K562 (cell line): ENCODE data around the gene BCAS3. TPM values are rescaled to one million over a fixed set of nuclear protein-coding genes. Genes with fewer than 3 reads are reported as not detected.

Experiments used
- ATAC-seq: fragments of 200-7000 bp; cut with Tn5 transposase; 3 replicates; pipeline ENCODE4 v1.9.1; 2020; ENCODE audit warnings: moderate library complexity
- BruUV-seq: library from RNA; stranded (reverse); fragments of 400-500 nt; replicated peaks from 2 replicates; lab custom pipeline; 2021; lab: Mats Ljungman, UMichigan
- CTCF ChIA-PET: fragments of 300-600 bp; formaldehyde crosslinking; extraction: SDS; loops from one replicate; lab custom pipeline; 2021; ENCODE audit warnings: low intra/inter-chr PET ratio; lab: Yijun Ruan, JAX
- POLR2A ChIA-PET: fragments of 300-600, 350-650 bp; sonication (Branson Sonifier 250); formaldehyde crosslinking; extraction: SDS; loops from one replicate; lab custom pipeline; 2021; ENCODE audit warnings: antibody characterized with exemption, inconsistent platforms; lab: Yijun Ruan, JAX
- DNase-seq, 4 experiments: peaks; one replicate each; pipeline versions ENCODE4 v3.0.0 to v3.0.0-alpha.2; 2011 to 2018; ENCODE audit warnings: low spot score in 3 of 4, mixed read lengths in 3 of 4; ENCODE audit errors: extremely low read depth in 1 of 4
- FAIRE-seq: peaks from 2 replicates; lab custom pipeline; 2011; peaks lifted over from hg19 to GRCh38; lab: Jason Lieb, UNC
- H2AFZ ChIP-seq: 2 replicates; pipeline ENCODE4 v1.6.0; 2011; ENCODE audit warnings: low read depth, low read length, control low read depth, inconsistent platforms
- H3K27ac ChIP-seq: fragments of 200-600 bp; 3 replicates; pipeline ENCODE4 v1.8.0; 2011; ENCODE audit warnings: low read depth, mild to moderate bottlenecking, control low read depth, inconsistent platforms, low read length, moderate library complexity, mixed read lengths; ENCODE audit errors: extremely low read depth
- H3K27me3 ChIP-seq, 2 experiments: fragments of 300-600 bp in 1 of 2; 2 replicates in 1 of 2; 3 replicates in 1 of 2; pipeline versions ENCODE4 v1.6.0 to v1.8.0; 2011; ENCODE audit warnings: inconsistent platforms in 2 of 2, low read length in 2 of 2, mild to moderate bottlenecking in 1 of 2, mixed read lengths in 1 of 2, moderate library complexity in 1 of 2; ENCODE audit not compliant: control insufficient read depth in 2 of 2, insufficient read depth in 2 of 2
- H3K36me3 ChIP-seq: fragments of 300-600 bp; 3 replicates; pipeline ENCODE4 v1.8.0; 2011; ENCODE audit warnings: mild to moderate bottlenecking, low read length, inconsistent platforms; ENCODE audit not compliant: control insufficient read depth, insufficient read depth
- H3K4me1 ChIP-seq, 2 experiments: fragments of 200-600 bp in 1 of 2; replicated peaks in 1 of 2; 2 replicates in 1 of 2; 3 replicates in 1 of 2; pipeline versions ENCODE4 v1.5.1 to v1.8.0; 2011; ENCODE audit warnings: inconsistent platforms in 2 of 2, low read length in 2 of 2, mild to moderate bottlenecking in 1 of 2, mixed read lengths in 1 of 2, moderate library complexity in 1 of 2; ENCODE audit not compliant: control insufficient read depth in 2 of 2, insufficient read depth in 2 of 2
- H3K4me2 ChIP-seq: 2 replicates; pipeline ENCODE4 v1.6.1; 2011; ENCODE audit warnings: low read length, control low read depth, inconsistent platforms, mixed read lengths; ENCODE audit not compliant: insufficient read depth
- H3K4me3 ChIP-seq: fragments of 200-600 bp; sonication (generic), shearing (Covaris generic); 2 replicates; pipeline ENCODE4 v1.5.1; 2016; ENCODE audit warnings: control low read depth, inconsistent platforms
- H3K79me2 ChIP-seq: fragments of 200-600 bp; 3 replicates; pipeline ENCODE4 v1.8.0; 2011; ENCODE audit warnings: low read length, inconsistent platforms; ENCODE audit not compliant: control insufficient read depth, insufficient read depth
- H3K9ac ChIP-seq, 2 experiments: 2 replicates each; pipeline versions ENCODE4 v1.6.0 to v1.6.1; 2011; ENCODE audit warnings: low read depth in 2 of 2, low read length in 2 of 2, control low read depth in 1 of 2, inconsistent platforms in 1 of 2, mild to moderate bottlenecking in 1 of 2, mixed read lengths in 1 of 2; ENCODE audit not compliant: insufficient read depth in 1 of 2
- H3K9me1 ChIP-seq: one replicate; pipeline ENCODE4 v1.6.0; 2011; ENCODE audit warnings: inconsistent platforms, mild to moderate bottlenecking, low read length, moderate library complexity; ENCODE audit not compliant: control insufficient read depth, insufficient read depth
- H3K9me3 ChIP-seq: replicated peaks from 2 replicates; pipeline ENCODE4 v1.5.1; 2011; ENCODE audit warnings: low read depth, low read length, inconsistent platforms; ENCODE audit not compliant: control insufficient read depth, insufficient read depth
- H4K20me1 ChIP-seq: replicated peaks from 2 replicates; pipeline ENCODE4 v1.6.1; 2011; ENCODE audit warnings: low read length, inconsistent platforms, mixed read lengths; ENCODE audit not compliant: control insufficient read depth, insufficient read depth
- EWSR1 ChIP-seq: fragments of 450-650 bp; IDR thresholded peaks from 2 replicates; pipeline ENCODE4 v1.6.1; 2018; ENCODE audit warnings: borderline replicate concordance, mild to moderate bottlenecking, low read depth, moderate library complexity; ENCODE audit not compliant: partially characterized antibody
- PHF8 ChIP-seq: fragments of 200-600 bp; sonication (generic); IDR thresholded peaks from 2 replicates; pipeline ENCODE4 v1.6.1; 2012; ENCODE audit warnings: mixed run types, mild to moderate bottlenecking, inconsistent platforms, low read length, moderate library complexity, borderline replicate concordance
- PTBP1 ChIP-seq: fragments of 200-400 bp; formaldehyde crosslinking; IDR thresholded peaks from 2 replicates; pipeline ENCODE4 v1.6.1; 2017; ENCODE audit warnings: low read depth, low read length
- ZFX ChIP-seq: sonication (generic); formaldehyde crosslinking; IDR thresholded peaks from 2 replicates; pipeline ENCODE4 v1.8.0; 2022; ENCODE audit warnings: mild to moderate bottlenecking, missing genetic modification reagents, moderate library complexity
- WGBS: fragments of 100-300 bp; shearing (Covaris generic); methylation state at CpG from one replicate; pipeline ENCODE4 v1.1.6; 2016; ENCODE audit warnings: low coverage, mixed read lengths; ENCODE audit not compliant: insufficient coverage; ENCODE audit errors: missing lambda C conversion rate; 5-methylcytosine and 5-hydroxymethylcytosine counted together
- in situ Hi-C: fragments of 300-500 bp; cut with MboI; formaldehyde crosslinking; loops from 4 replicates; pipeline ENCODE4 v1.15.0; 2018; ENCODE audit warnings: inconsistent platforms, mixed read lengths
- intact Hi-C: fragments of 100-400 bp; cut with micrococcal nuclease; formaldehyde crosslinking; loops from 2 replicates; pipeline ENCODE4 v1.14.2; 2022
- polyA plus RNA-seq, 8 experiments: library from polyadenylated mRNA; depleted of rRNA in 4 of 8; stranded (reverse) in 5 of 8; unstranded in 3 of 8; fragments of >200 nt; fragmentation: Nextera tagmentation in 2 of 8; fragmentation: Illumina TruSeq in 1 of 8; extraction: Ambion mirVana in 2 of 8; extraction: Trizol in 1 of 8; gene quantifications; 2 replicates each; pipeline versions ENCODE4 v1.2.1 to v1.2.3, GENCODE V29; 2011 to 2014; ENCODE audit warnings: inconsistent platforms in 1 of 8, missing spikeins in 1 of 8
- total RNA-seq, 7 experiments: library from RNA; depleted of rRNA in 6 of 7; stranded (reverse); fragments of >200 nt in 6 of 7; fragmentation: Illumina TruSeq in 2 of 7; extraction: Trizol in 2 of 7; gene quantifications; 2 replicates each; pipeline versions ENCODE4 v1.2.1 to v1.2.3, GENCODE V29; 2011 to 2021; ENCODE audit warnings: low replicate concordance in 1 of 7
- TF ChIP-seq, protein P1 (sequence below), 3 experiments: fragments of 200-800 bp in 1 of 3; fragments of 250-450 bp in 1 of 3; fragments of 450-650 bp in 1 of 3; sonication (Bioruptor Pico) in 1 of 3; sonication (Bioruptor generic) in 1 of 3; formaldehyde crosslinking in 1 of 3; IDR thresholded peaks; 2 replicates each; pipeline versions ENCODE4 v1.6.1 to v1.8.0; 2016 to 2022; ENCODE audit warnings: mild to moderate bottlenecking in 2 of 3, missing genetic modification characterization in 2 of 3, missing compliant biosample characterization in 1 of 3, moderate library complexity in 1 of 3

BCAS3 gene
- total and polyA plus RNA-seq, 9 of the 15 experiments (the other 6 are each of a cell fraction or from before 2014, with no cell fraction given) = 1.9 to 5.5 (median 3.5) TPM

DNA sequence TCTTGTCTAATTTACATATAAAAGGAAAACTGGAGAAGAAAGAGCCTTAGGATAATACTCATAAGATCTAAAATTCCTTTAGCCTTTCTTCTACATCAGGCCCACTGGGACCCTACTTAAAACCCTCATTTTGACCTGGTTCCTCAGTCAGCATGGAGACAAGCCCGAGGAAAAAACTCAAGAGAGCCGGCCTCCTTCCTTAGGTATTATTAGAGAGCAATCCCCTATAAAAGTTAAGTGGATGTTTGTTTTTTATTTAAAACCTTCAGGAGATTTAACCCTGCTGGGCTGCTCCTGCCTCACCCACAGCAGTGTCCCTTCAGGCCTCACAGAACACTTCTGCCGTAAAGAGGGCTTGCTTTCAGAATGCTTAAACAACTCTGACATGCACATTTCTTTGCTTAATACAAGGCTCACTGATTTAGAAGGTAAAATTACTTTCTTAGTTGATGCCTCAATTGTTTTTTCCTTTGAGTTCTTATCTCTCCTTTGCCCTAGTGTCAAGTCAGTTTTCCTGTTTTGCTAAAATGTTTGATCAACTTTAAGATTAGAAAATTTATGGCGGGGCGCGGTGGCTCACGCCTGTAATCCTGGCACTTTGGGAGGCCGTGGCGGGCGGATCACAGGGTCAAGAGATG is 576.4 kb downstream of the BCAS3 start:
- Histone ChIP-seq H3K27ac (no peak overlapping the region), H4K20me1 (no peaks in the 10 kb centered on the region), H3K4me2 (no peak overlapping the region), H3K4me3 (no peak overlapping the region), H3K27me3 (peaks cover 4 to 6% of the 10 kb centered on the region in 2 experiments; a peak in 3 of 5 replicates), H3K4me1 (no peaks in the 10 kb centered on the region), H3K9ac (no peak overlapping the region), H3K9me3 (no peaks in the 10 kb centered on the region), H3K9me1 (no peaks in the 10 kb centered on the region), H2AFZ (no peak overlapping the region), H3K79me2 (no peaks in the 10 kb centered on the region), H3K36me3 (no peaks in the 10 kb centered on the region)
- no peak for DNase-seq
- TF ChIP-seq PHF8 = no peak
- TF ChIP-seq ZFX (CRISPR knock-in tag) = no peak
- TF ChIP-seq, protein P1, sequence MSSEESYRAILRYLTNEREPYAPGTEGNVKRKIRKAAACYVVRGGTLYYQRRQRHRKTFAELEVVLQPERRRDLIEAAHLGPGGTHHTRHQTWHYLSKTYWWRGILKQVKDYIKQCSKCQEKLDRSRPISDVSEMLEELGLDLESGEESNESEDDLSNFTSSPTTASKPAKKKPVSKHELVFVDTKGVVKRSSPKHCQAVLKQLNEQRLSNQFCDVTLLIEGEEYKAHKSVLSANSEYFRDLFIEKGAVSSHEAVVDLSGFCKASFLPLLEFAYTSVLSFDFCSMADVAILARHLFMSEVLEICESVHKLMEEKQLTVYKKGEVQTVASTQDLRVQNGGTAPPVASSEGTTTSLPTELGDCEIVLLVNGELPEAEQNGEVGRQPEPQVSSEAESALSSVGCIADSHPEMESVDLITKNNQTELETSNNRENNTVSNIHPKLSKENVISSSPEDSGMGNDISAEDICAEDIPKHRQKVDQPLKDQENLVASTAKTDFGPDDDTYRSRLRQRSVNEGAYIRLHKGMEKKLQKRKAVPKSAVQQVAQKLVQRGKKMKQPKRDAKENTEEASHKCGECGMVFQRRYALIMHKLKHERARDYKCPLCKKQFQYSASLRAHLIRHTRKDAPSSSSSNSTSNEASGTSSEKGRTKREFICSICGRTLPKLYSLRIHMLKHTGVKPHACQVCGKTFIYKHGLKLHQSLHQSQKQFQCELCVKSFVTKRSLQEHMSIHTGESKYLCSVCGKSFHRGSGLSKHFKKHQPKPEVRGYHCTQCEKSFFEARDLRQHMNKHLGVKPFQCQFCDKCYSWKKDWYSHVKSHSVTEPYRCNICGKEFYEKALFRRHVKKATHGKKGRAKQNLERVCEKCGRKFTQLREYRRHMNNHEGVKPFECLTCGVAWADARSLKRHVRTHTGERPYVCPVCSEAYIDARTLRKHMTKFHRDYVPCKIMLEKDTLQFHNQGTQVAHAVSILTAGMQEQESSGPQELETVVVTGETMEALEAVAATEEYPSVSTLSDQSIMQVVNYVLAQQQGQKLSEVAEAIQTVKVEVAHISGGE (CRISPR knock-in tag; IDR thresholded peaks at IDR 0.05) = peak in 1 of 3 experiments; percentile 83; a peak in 2 of 6 replicates
- TF ChIP-seq EWSR1 = peak; percentile 35
- no peak for TF ChIP-seq PTBP1
- in situ Hi-C loops = no loop called here
- FAIRE-seq = no peak
- intact Hi-C loops = no loop called here
- no peak for ATAC-seq
- no TSS peak for BruUV-seq
- CTCF ChIA-PET = no interaction called here
- POLR2A ChIA-PET = no interaction called here
- 0% methylated on average over 10 of the region's 10 CpGs for WGBS
